OCI-LY1 (cell line): Measurements from ENCODE around the gene EBPL.
A peak's percentile ranks its signal among the peaks of the same experiment; 100 is the strongest.

ENCODE experiments used
- H2AFZ ChIP-seq: fragments of 200-600 bp; sonication (generic), shearing (Covaris generic); 2 replicates; pipeline ENCODE4 v1.6.0; 2014; ENCODE audit warnings: antibody characterized with exemption, mild to moderate bottlenecking, low read length
- H3F3A ChIP-seq: fragments of 200-600 bp; sonication (generic), shearing (Covaris generic); 2 replicates; pipeline ENCODE4 v1.6.0; 2014; ENCODE audit warnings: mild to moderate bottlenecking, antibody characterized with exemption, low read length, moderate library complexity; ENCODE audit not compliant: insufficient read depth
- H3K27ac ChIP-seq: fragments of 200-600 bp; sonication (generic); 2 replicates; pipeline ENCODE4 v1.5.1; 2014; ENCODE audit warnings: low read length, mixed run types, mild to moderate bottlenecking, low read depth; ENCODE audit not compliant: poor library complexity, severe bottlenecking
- H3K27me3 ChIP-seq: fragments of 200-600 bp; sonication (generic); 2 replicates; pipeline ENCODE4 v1.6.0; 2014; ENCODE audit warnings: antibody characterized with exemption, mild to moderate bottlenecking, low read length, moderate library complexity; ENCODE audit not compliant: insufficient read depth
- H3K36me3 ChIP-seq: fragments of 200-600 bp; sonication (generic); 2 replicates; pipeline ENCODE4 v1.6.1; 2014; ENCODE audit warnings: mild to moderate bottlenecking, antibody characterized with exemption, low read length, moderate library complexity, mixed read lengths; ENCODE audit not compliant: insufficient read depth
- H3K4me1 ChIP-seq: fragments of 200-600 bp; sonication (generic); 2 replicates; pipeline ENCODE4 v1.5.1; 2014; ENCODE audit warnings: mild to moderate bottlenecking, low read length, moderate library complexity; ENCODE audit not compliant: insufficient read depth, severe bottlenecking
- H3K4me2 ChIP-seq: fragments of 200-600 bp; sonication (generic), shearing (Covaris generic); 2 replicates; pipeline ENCODE4 v1.6.1; 2014; ENCODE audit warnings: low read length
- H3K4me3 ChIP-seq: fragments of 200-600 bp; sonication (generic); 2 replicates; pipeline ENCODE4 v1.5.1; 2014; ENCODE audit warnings: low read length, low read depth, mild to moderate bottlenecking, mixed read lengths; ENCODE audit not compliant: poor library complexity, severe bottlenecking
- H3K79me2 ChIP-seq: fragments of 200-600 bp; shearing (Covaris generic); 2 replicates; pipeline ENCODE4 v1.6.1; 2016; ENCODE audit warnings: mixed run types, low read length, mixed read lengths; ENCODE audit not compliant: insufficient read depth
- H3K9ac ChIP-seq: fragments of 200-600 bp; sonication (generic), shearing (Covaris generic); 2 replicates; pipeline ENCODE4 v1.6.1; 2014; ENCODE audit warnings: mild to moderate bottlenecking, low read length, mixed read lengths
- H3K9me2 ChIP-seq: fragments of 200-600 bp; sonication (generic), shearing (Covaris generic); 2 replicates; pipeline ENCODE4 v1.6.1; 2014; ENCODE audit warnings: low read depth, mild to moderate bottlenecking, low read length, mixed read lengths
- H3K9me3 ChIP-seq: fragments of 200-600 bp; shearing (Covaris generic); 2 replicates; pipeline ENCODE4 v1.6.1; 2014; ENCODE audit warnings: low read length, mixed read lengths
- H4K20me1 ChIP-seq: fragments of 200-600 bp; sonication (generic), shearing (Covaris generic); 2 replicates; pipeline ENCODE4 v1.6.0; 2016; ENCODE audit warnings: mild to moderate bottlenecking, low read length; ENCODE audit not compliant: insufficient read depth
- EZH2 ChIP-seq: fragments of 200-600 bp; sonication (generic), shearing (Covaris generic); IDR thresholded peaks from 2 replicates; pipeline ENCODE4 v1.8.0; 2017; ENCODE audit warnings: borderline replicate concordance, mixed run types, mild to moderate bottlenecking, antibody characterized with exemption, low read length, moderate library complexity, mixed read lengths
- TF ChIP-seq, protein P1 (sequence below): fragments of 200-600 bp; sonication (generic), shearing (Covaris generic); IDR thresholded peaks from 2 replicates; pipeline ENCODE4 v1.5.1; 2017; ENCODE audit warnings: mild to moderate bottlenecking, antibody characterized with exemption, low read length, moderate library complexity, mixed read lengths

The EBPL gene

DNA sequence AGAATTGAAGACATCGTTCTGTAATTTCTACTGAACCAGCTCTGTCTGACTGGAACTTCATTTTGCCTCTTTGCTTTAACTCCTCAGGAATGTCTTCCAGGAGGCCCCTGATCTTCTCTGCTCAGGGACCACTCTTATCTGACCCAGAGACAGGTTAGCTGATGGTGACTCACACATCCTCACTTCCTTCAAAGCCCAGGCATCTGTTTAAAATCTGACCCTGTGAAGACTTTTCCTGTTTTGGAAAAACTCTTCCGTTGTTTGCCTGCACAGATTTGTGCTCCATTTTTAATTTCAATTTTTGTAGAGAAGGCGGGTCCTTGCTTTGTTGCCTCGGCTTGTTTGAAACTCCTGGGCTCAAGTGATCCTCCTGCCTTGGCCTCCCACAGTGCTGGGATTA lies 61.3 kb downstream of the EBPL start:
- H4K20me1 ChIP-seq = no peaks in the 10 kb centered on the region
- H3K4me1 ChIP-seq = peaks cover 28% of the 10 kb centered on the region
- peaks cover 30% of the 10 kb centered on the region for H3K36me3 ChIP-seq
- H3K27ac ChIP-seq = peak overlapping the region; percentile 75
- H3K9ac ChIP-seq = no peak overlapping the region; the same call in 1 of the 2 replicates
- no peaks in the 10 kb centered on the region for H3F3A ChIP-seq
- no peaks in the 10 kb centered on the region for H3K9me3 ChIP-seq
- H3K4me3 ChIP-seq = peak overlapping the region; percentile 88
- H3K27me3 ChIP-seq = no peaks in the 10 kb centered on the region
- peaks cover 6% of the 10 kb centered on the region for H3K79me2 ChIP-seq
- no peaks in the 10 kb centered on the region for H3K9me2 ChIP-seq
- peak overlapping the region; percentile 88 for H3K4me2 ChIP-seq
- TF ChIP-seq, protein P1, sequence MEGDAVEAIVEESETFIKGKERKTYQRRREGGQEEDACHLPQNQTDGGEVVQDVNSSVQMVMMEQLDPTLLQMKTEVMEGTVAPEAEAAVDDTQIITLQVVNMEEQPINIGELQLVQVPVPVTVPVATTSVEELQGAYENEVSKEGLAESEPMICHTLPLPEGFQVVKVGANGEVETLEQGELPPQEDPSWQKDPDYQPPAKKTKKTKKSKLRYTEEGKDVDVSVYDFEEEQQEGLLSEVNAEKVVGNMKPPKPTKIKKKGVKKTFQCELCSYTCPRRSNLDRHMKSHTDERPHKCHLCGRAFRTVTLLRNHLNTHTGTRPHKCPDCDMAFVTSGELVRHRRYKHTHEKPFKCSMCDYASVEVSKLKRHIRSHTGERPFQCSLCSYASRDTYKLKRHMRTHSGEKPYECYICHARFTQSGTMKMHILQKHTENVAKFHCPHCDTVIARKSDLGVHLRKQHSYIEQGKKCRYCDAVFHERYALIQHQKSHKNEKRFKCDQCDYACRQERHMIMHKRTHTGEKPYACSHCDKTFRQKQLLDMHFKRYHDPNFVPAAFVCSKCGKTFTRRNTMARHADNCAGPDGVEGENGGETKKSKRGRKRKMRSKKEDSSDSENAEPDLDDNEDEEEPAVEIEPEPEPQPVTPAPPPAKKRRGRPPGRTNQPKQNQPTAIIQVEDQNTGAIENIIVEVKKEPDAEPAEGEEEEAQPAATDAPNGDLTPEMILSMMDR = no peak
- no peak for TF ChIP-seq EZH2
- no peak overlapping the region for H2AFZ ChIP-seq

DNA sequence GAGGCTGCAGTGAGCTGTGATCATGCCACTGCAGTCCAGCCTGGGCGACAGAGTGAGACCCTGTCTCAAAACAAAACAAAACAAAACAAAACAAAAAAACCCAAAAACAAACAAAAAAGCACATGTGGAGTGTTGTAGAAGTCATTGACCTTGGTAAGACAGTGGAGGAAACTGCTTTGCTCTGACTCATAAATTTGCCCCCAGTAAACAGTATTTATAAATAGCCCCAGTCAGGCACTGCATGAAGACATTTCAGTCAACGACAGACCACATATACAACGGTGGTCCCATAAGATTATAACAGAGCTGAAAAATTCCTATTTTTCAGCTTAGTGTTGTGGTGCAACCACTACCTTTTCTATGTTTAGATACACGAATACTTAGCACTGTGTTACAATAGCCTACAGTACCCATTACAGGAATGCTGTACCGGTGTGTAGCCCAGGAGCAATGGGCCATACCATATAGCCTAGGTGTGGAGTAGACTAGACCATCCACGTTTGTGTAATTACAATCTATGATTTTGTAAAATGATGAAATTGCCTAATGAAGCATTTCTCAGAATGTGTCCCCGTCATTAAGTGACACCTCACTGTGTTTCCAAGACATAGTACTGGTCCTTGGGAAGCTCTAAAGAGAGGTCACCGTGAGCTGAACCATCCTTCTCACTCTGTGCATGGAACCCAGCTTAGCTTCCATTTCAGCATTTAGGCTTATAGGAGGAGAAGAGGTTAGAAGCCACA lies 61.9 kb downstream of the EBPL start:
- peaks cover 6% of the 10 kb centered on the region for H3K79me2 ChIP-seq
- H3K27me3 ChIP-seq = no peaks in the 10 kb centered on the region
- peaks cover 34% of the 10 kb centered on the region for H3K4me1 ChIP-seq
- H3K9me3 ChIP-seq = no peaks in the 10 kb centered on the region
- peaks cover 30% of the 10 kb centered on the region for H3K36me3 ChIP-seq
- H2AFZ ChIP-seq = no peak overlapping the region
- H3K4me3 ChIP-seq = peak overlapping the region; percentile 88
- peak overlapping the region; percentile 88 for H3K4me2 ChIP-seq
- TF ChIP-seq, protein P1 = no peak
- no peak for TF ChIP-seq EZH2
- H3K9ac ChIP-seq = peak overlapping the region; percentile 92
- H3K27ac ChIP-seq = peak overlapping the region; percentile 75
- H3K9me2 ChIP-seq = no peaks in the 10 kb centered on the region
- no peaks in the 10 kb centered on the region for H4K20me1 ChIP-seq
- no peaks in the 10 kb centered on the region for H3F3A ChIP-seq

DNA sequence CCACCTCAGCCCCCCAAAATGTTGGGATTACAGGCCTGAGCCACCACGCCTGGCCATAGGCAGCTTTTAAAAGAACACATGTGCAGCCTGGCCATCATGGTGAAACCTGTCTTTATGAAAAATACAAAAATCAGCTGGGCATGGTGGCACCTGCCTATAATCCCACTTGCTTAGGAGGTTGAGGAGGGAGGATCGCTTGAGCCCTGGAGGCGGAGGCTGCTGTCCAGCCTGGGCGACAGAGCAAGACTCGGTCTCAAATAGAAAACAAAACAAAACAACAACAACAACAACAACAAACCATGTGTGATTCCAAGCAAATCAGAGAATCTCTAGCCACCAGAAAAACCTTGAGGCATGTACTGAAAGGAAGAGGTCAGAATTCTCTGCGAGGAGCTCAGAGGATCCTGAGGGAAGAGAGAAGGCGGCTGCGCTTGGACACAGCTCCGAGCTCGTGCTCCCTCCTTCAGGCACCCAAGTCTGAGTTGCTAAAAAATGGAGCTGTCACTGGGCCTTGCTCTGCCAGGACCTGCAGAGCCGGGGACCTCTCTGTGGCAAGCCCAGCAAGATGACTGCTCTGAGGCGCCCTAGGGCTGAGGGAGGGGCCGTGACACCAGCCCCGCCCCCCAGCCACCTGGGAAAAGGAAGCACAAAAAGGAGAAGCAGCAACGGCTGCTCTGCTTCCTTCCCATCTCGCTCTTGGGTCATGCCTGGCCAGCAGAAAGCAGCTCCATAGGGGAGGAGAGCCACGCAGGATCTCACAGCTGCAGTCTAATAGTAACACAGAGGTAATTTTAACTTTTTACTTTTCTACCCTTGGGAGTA lies 63.2 kb downstream of the EBPL start, which contains the start of gene ARL11:
Gene ARL11 (plus strand): TSS at position 677 of the 822 bp plus-strand sequence. CDS start 1,941 bp downstream, outside the sequence.
- H3K4me3 ChIP-seq = peak within 1 kb of the TSS; percentile 88
- H3K9me3 ChIP-seq = no peaks in the 10 kb centered on the region
- peak within 1 kb of the TSS; percentile 92 for H3K9ac ChIP-seq
- TF ChIP-seq, protein P1 = no peak
- TF ChIP-seq EZH2 = no peak
- H3K4me2 ChIP-seq = peak within 1 kb of the TSS; percentile 88
- H3K27ac ChIP-seq = peak within 1 kb of the TSS; percentile 75
- H3K36me3 ChIP-seq = peaks cover 30% of the 10 kb centered on the region
- H4K20me1 ChIP-seq = no peaks in the 10 kb centered on the region
- H3K9me2 ChIP-seq = no peaks in the 10 kb centered on the region
- no peaks in the 10 kb centered on the region for H3F3A ChIP-seq
- H2AFZ ChIP-seq = no peak within 1 kb of the TSS
- H3K27me3 ChIP-seq = no peaks in the 10 kb centered on the region
- H3K79me2 ChIP-seq = peaks cover 6% of the 10 kb centered on the region
- H3K4me1 ChIP-seq = peaks cover 43% of the 10 kb centered on the region
